ENCODE measurements around the gene FOXI2.

Gene FOXI2

DNA sequence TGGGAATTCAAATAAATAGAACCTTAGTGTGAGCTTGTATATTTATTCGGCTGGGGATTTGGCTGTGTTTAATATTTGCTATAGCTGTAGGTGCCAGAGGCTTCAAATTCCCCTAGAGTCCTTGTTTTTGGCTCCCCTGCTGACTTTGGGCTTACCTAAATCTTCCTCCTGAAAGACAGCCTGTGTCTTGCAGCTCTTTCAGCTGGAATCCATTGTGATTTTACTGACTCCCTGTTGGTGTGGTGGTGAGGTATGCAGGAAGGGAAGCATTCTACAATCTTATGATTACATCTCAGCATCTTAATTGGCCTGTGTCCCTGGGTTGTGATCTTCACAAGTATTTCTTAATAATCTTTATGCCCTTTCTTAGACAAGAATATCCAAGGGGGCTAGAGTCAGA lies 25.9 kb downstream of the FOXI2 start:
- TF ChIP-seq CTCF (conservative IDR thresholded peaks at IDR 0.05; ENCODE audit: low read length) = no peak
- no peak overlapping the region for H3K4me3 ChIP-seq (ENCODE audit: low read length)

DNA sequence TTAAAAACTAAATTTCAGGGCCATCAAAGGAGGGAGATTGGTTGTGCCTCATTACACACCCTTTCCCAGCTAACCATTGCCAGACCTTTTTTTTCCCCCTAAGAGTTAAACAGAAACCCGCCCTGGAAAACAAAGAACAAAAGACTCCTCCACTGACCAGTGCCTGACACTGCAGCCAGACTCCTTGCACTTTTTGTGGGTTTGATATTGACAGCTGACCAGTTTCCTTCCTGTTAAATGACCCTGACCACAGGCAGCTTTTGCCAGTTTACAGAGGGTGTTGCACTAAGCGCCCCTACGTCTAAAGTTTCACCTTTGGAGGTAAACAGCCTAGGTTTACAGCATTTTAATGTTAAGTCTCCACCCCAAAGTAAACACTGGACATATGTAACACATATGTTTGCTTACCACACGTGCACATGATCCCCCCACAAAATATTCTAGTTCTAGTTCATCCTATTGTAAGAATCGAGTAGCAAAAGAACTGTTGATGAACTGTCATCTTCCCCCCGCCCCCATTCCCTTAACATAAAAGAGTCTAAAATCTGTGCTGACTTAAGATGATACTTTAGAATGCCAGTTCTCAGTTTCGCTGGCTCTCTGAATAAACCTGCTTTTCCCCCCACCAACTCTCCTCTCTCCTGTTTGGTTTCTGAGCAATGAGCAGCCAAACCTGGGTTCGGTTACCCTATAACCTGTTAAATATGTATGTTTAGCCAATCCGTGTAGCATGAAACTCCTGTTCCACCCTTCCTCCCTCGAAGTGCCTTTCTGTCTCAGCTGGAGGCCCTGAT lies 38.0 kb downstream of the FOXI2 start:
- no peak for TF ChIP-seq CTCF (conservative IDR thresholded peaks at IDR 0.05; ENCODE audit: low read length)
- no peak for DNase-seq (ENCODE audit: low read depth)
- H3K4me3 ChIP-seq (ENCODE audit: low read length) = no peak overlapping the region

More for the DNA sequence above, 25.9 kb downstream of the FOXI2 start:
- DNase-seq (ENCODE audit: low read depth) = no peak

GRCh38 chr10:127776816-127777215 lies 39.8 kb downstream of the FOXI2 start:
- no peak for TF ChIP-seq CTCF (conservative IDR thresholded peaks at IDR 0.05; ENCODE audit: low read length)
- no peak for DNase-seq (ENCODE audit: low read depth)
- no peak overlapping the region for H3K4me3 ChIP-seq (ENCODE audit: low read length)

DNA sequence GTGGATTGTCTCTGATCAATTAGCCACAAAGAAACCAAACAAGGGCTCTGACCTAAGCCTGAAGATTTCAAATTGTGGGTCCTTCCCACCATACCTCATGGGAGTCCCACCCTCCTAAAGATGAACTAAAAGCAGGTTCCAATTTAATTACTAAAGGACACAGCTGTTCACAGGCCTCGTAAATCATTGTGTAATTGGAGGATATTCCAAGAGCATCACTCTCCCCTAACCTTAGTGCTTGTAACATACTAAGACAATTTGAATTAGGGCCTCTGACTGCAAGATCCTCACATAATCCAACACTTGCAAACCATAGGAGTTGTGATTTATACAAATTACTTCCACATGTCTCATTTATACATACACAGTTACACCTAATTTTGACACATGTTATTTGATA lies 44.4 kb downstream of the FOXI2 start:
- no peak for DNase-seq (ENCODE audit: low read depth)
- TF ChIP-seq CTCF (conservative IDR thresholded peaks at IDR 0.05; ENCODE audit: low read length) = no peak
- no peak overlapping the region for H3K4me3 ChIP-seq (ENCODE audit: low read length)

DNA sequence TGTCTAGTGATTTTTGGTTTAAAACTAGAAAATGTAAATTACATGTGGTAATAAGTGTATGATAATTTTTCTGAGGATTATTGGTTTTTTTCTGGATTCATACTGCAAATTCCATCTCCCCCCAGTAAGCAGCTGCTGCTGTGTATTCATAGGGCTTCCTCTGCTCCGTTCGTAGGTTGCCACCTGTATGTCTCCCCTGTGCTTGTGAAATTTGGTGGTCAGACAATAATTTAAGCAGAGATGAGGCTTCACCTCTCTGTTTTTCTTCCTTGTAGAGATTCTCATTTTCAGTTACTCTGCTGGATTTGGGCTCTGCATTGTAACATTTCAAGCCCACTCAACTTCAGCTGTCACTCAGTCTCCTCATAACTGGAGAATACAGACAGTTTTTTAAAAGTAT lies 50.9 kb downstream of the FOXI2 start:
- no peak for DNase-seq (ENCODE audit: low read depth)
- no peak overlapping the region for H3K4me3 ChIP-seq (ENCODE audit: low read length)
- no peak for TF ChIP-seq CTCF (conservative IDR thresholded peaks at IDR 0.05; ENCODE audit: low read length)

DNA sequence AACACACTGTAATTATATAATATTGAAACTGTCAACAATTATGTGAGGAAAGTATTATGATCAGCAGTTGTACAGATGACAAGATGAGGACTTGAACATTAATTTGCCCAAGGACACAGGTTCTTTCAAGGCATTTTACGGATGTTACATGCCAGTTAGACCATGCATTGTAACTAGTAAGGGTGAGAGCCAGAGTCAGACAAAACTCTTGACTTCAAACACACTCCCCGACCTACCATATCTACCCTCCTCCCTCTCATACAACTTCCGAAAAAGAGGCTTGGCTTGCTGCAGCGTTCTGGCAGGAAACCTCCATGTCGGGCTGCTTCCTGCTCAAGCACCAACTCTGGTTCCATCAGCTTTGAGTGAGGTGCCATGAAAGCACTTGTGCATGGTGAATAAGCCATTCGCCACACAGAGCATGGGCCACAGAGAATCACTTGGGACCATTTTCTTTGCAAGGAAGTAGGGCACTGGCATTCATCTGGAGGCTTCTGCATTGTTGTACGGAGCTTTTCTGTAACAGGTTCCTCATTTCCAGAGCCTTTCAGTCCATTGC lies 53.2 kb downstream of the FOXI2 start:
- TF ChIP-seq CTCF (conservative IDR thresholded peaks at IDR 0.05; ENCODE audit: low read length) = no peak
- DNase-seq (ENCODE audit: low read depth) = no peak
- no peak overlapping the region for H3K4me3 ChIP-seq (ENCODE audit: low read length)
